ENCODE results near the gene ABLIM3. TPM values are rescaled to one million over a fixed set of nuclear protein-coding genes. Genes with fewer than 3 reads are reported as not detected.

ABLIM3 gene
- total RNA-seq, 1 donor from 2014 or later: 3.9 TPM

DNA sequence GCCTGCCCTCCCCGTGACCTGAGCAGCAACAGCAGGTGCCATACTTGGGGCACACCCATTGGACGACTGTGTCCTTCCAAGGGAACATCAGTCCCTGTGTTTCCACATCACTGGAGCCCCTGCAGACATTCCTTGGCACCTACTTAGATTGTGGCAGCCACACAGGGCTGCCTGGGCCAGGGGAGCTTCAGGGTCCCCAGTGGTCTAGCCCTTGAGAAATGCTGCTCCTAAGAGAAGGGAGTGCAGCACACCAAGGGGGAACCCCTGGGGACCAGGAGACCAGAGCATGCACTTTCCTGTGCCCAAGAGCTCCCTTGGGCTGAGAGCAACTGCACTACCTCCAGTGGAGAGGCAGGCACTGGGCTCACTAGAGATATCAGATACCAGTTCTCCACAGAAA is 20.1 kb upstream of the ABLIM3 start:
- H3K36me3 Mint-ChIP-seq (ENCODE audit: low read depth, unreplicated experiment): no peaks in the 10 kb centered on the region
- DNase-seq (ENCODE audit: low read depth) (no peak), FAIRE-seq (no peak)
- no peaks in the 10 kb centered on the region for H3K79me2 ChIP-seq (ENCODE audit: insufficient read depth, low read length)
- peaks cover 17% of the 10 kb centered on the region for H3K4me1 Mint-ChIP-seq (ENCODE audit: low read depth, unreplicated experiment)
- H3K4me3 Mint-ChIP-seq (ENCODE audit: unreplicated experiment): no peak overlapping the region
- no peak overlapping the region for H3K4me2 ChIP-seq (ENCODE audit: low read length)
- H3K4me1 ChIP-seq (ENCODE audit: insufficient read depth, low read length): no peaks in the 10 kb centered on the region
- H3K9me3 ChIP-seq (ENCODE audit: insufficient read depth, low read depth, low read length): no peaks in the 10 kb centered on the region
- H3K9me3 Mint-ChIP-seq (ENCODE audit: unreplicated experiment): no peaks in the 10 kb centered on the region
- TF ChIP-seq EZH2 (IDR thresholded peaks at IDR 0.05; ENCODE audit: insufficient read depth, low read length): no peak
- TF ChIP-seq, protein P1, sequence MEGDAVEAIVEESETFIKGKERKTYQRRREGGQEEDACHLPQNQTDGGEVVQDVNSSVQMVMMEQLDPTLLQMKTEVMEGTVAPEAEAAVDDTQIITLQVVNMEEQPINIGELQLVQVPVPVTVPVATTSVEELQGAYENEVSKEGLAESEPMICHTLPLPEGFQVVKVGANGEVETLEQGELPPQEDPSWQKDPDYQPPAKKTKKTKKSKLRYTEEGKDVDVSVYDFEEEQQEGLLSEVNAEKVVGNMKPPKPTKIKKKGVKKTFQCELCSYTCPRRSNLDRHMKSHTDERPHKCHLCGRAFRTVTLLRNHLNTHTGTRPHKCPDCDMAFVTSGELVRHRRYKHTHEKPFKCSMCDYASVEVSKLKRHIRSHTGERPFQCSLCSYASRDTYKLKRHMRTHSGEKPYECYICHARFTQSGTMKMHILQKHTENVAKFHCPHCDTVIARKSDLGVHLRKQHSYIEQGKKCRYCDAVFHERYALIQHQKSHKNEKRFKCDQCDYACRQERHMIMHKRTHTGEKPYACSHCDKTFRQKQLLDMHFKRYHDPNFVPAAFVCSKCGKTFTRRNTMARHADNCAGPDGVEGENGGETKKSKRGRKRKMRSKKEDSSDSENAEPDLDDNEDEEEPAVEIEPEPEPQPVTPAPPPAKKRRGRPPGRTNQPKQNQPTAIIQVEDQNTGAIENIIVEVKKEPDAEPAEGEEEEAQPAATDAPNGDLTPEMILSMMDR (IDR thresholded peaks at IDR 0.05; ENCODE audit: insufficient read depth, low read depth, low read length): no peak
- H3K27me3 ChIP-seq (ENCODE audit: insufficient read depth, low read length): no peaks in the 10 kb centered on the region
- no peak overlapping the region for H3K4me3 ChIP-seq (ENCODE audit: insufficient read depth, low read depth, low read length)
- H2AFZ ChIP-seq (ENCODE audit: low read depth, low read length): no peak overlapping the region
- H3K27ac Mint-ChIP-seq (ENCODE audit: unreplicated experiment): no peak overlapping the region
- H3K36me3 ChIP-seq (ENCODE audit: insufficient read depth, low read length): no peaks in the 10 kb centered on the region
- H3K27ac ChIP-seq (ENCODE audit: low read depth, low read length): no peak overlapping the region
- H3K27me3 Mint-ChIP-seq (ENCODE audit: low read depth, unreplicated experiment): peaks cover 4% of the 10 kb centered on the region
- no peak overlapping the region for H3K9ac ChIP-seq (ENCODE audit: low read length)
- no peaks in the 10 kb centered on the region for H4K20me1 ChIP-seq (ENCODE audit: insufficient read depth, low read length)

DNA sequence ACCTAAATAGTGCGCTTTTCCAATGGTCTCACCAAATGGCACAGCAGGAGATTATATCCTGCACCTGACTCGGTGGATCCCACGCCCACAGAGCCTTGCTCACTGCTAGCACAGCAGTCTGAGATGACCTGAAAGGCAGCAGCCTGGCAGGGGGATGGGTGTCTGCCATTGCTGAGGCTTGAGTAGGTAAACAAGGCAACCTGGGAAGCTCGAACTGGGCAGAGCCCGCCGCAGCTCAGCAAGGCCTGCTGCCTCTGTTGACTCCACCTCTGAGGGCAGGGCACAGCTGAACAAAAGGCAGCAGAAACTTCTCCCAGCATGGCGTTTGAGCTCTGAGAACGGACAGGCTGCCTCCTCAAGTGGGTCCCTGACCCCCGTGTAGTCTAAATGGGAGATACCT is 18.1 kb upstream of the ABLIM3 start:
- no peaks in the 10 kb centered on the region for H3K36me3 ChIP-seq (ENCODE audit: insufficient read depth, low read length)
- no peaks in the 10 kb centered on the region for H3K27me3 ChIP-seq (ENCODE audit: insufficient read depth, low read length)
- H3K27ac Mint-ChIP-seq (ENCODE audit: unreplicated experiment): no peak overlapping the region
- no peaks in the 10 kb centered on the region for H3K9me3 Mint-ChIP-seq (ENCODE audit: unreplicated experiment)
- peaks cover 18% of the 10 kb centered on the region for H3K4me1 Mint-ChIP-seq (ENCODE audit: low read depth, unreplicated experiment)
- no peaks in the 10 kb centered on the region for H3K79me2 ChIP-seq (ENCODE audit: insufficient read depth, low read length)
- peaks cover 3% of the 10 kb centered on the region for H3K27me3 Mint-ChIP-seq (ENCODE audit: low read depth, unreplicated experiment)
- H4K20me1 ChIP-seq (ENCODE audit: insufficient read depth, low read length): no peaks in the 10 kb centered on the region
- H3K27ac ChIP-seq (ENCODE audit: low read depth, low read length): no peak overlapping the region
- DNase-seq (ENCODE audit: low read depth) (no peak), FAIRE-seq (no peak)
- H3K9ac ChIP-seq (ENCODE audit: low read length): no peak overlapping the region
- no peak overlapping the region for H3K4me3 Mint-ChIP-seq (ENCODE audit: unreplicated experiment)
- no peaks in the 10 kb centered on the region for H3K36me3 Mint-ChIP-seq (ENCODE audit: low read depth, unreplicated experiment)
- H3K4me2 ChIP-seq (ENCODE audit: low read length): no peak overlapping the region
- no peak overlapping the region for H2AFZ ChIP-seq (ENCODE audit: low read depth, low read length)
- H3K4me3 ChIP-seq (ENCODE audit: insufficient read depth, low read depth, low read length): no peak overlapping the region
- no peaks in the 10 kb centered on the region for H3K4me1 ChIP-seq (ENCODE audit: insufficient read depth, low read length)
- H3K9me3 ChIP-seq (ENCODE audit: insufficient read depth, low read depth, low read length): no peaks in the 10 kb centered on the region
- no peak for TF ChIP-seq EZH2 (IDR thresholded peaks at IDR 0.05; ENCODE audit: insufficient read depth, low read length)

DNA sequence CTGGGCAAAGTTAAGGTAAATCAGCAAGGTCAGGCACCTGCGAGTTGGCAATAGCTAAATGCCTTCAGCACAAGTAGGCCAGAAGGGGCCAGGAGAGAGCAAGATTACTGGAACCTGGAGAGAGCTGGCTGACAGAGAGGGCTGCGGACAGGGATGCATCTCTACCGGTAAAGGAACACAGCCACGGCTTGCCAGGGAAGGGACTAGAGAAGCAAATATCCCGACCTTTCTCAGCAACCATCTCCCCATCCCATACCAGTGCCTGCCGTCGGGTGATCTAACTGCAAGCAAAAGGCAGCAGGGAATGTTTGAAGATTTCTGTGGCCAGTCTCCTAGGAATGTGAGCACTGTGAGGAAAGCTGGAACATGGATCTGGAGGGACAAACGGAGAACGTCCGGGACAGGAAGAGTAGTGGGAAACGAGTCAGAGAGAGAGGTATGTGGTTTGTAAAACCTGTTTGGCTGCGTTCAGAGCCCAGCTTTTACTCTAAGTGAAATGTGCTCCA is 15.9 kb upstream of the ABLIM3 start:
- no peak overlapping the region for H3K4me3 Mint-ChIP-seq (ENCODE audit: unreplicated experiment)
- H4K20me1 ChIP-seq (ENCODE audit: insufficient read depth, low read length): no peaks in the 10 kb centered on the region

More for the DNA sequence above, 15.9 kb upstream of the ABLIM3 start:
- peaks cover 22% of the 10 kb centered on the region for H3K4me1 Mint-ChIP-seq (ENCODE audit: low read depth, unreplicated experiment)
- no peaks in the 10 kb centered on the region for H3K27me3 ChIP-seq (ENCODE audit: insufficient read depth, low read length)
- H3K9ac ChIP-seq (ENCODE audit: low read length): no peak overlapping the region
- no peaks in the 10 kb centered on the region for H3K36me3 ChIP-seq (ENCODE audit: insufficient read depth, low read length)
- H2AFZ ChIP-seq (ENCODE audit: low read depth, low read length): peak overlapping the region; percentile 22
- FAIRE-seq: no peak
- H3K79me2 ChIP-seq (ENCODE audit: insufficient read depth, low read length): no peaks in the 10 kb centered on the region
- no peak for DNase-seq (ENCODE audit: low read depth)
- no peaks in the 10 kb centered on the region for H3K9me3 ChIP-seq (ENCODE audit: insufficient read depth, low read depth, low read length)
- H3K27me3 Mint-ChIP-seq (ENCODE audit: low read depth, unreplicated experiment): peaks cover 2% of the 10 kb centered on the region
- H3K4me2 ChIP-seq (ENCODE audit: low read length): peak overlapping the region; percentile 25
- H3K27ac Mint-ChIP-seq (ENCODE audit: unreplicated experiment): no peak overlapping the region
- H3K27ac ChIP-seq (ENCODE audit: low read depth, low read length): no peak overlapping the region
- no peaks in the 10 kb centered on the region for H3K9me3 Mint-ChIP-seq (ENCODE audit: unreplicated experiment)
- no peak overlapping the region for H3K4me3 ChIP-seq (ENCODE audit: insufficient read depth, low read depth, low read length)
- H3K4me1 ChIP-seq (ENCODE audit: insufficient read depth, low read length): no peaks in the 10 kb centered on the region
- no peaks in the 10 kb centered on the region for H3K36me3 Mint-ChIP-seq (ENCODE audit: low read depth, unreplicated experiment)
- TF ChIP-seq EZH2 (IDR thresholded peaks at IDR 0.05; ENCODE audit: insufficient read depth, low read length): no peak
- TF ChIP-seq, protein P1 (IDR thresholded peaks at IDR 0.05; ENCODE audit: insufficient read depth, low read depth, low read length): peak; percentile 7
